CD14-positive monocyte (primary cell): ENCODE results near the gene CCNL1. TPM values are rescaled to one million over a fixed set of nuclear protein-coding genes. Genes with fewer than 3 reads are reported as not detected.
A peak's percentile ranks its signal among the peaks of the same experiment; 100 is the strongest.

ENCODE experiments used
- DNase-seq, 3 donors: peaks; one replicate each; pipeline ENCODE4 v3.0.0-alpha.2; 2011 to 2022
- H2AFZ ChIP-seq: 2 replicates; pipeline ENCODE4 v1.6.0; 2012; ENCODE audit warnings: mild to moderate bottlenecking, low read depth, low read length, inconsistent platforms; ENCODE audit not compliant: insufficient read depth, poor library complexity, severe bottlenecking
- H3K27ac ChIP-seq, 2 donors: 1 replicate in 1 of 2; 2 replicates in 1 of 2; pipeline ENCODE4 v1.5.1; 2012 to 2013; ENCODE audit warnings: low read length in 2 of 2, control low read depth in 1 of 2, inconsistent platforms in 1 of 2, low read depth in 1 of 2, mild to moderate bottlenecking in 1 of 2
- H3K27me3 ChIP-seq, 2 donors: one replicate each; pipeline versions ENCODE4 v1.6.0 to v1.6.1; 2011 to 2013; ENCODE audit warnings: low read length in 2 of 2; ENCODE audit not compliant: control insufficient read depth in 2 of 2, insufficient read depth in 2 of 2
- H3K36me3 ChIP-seq, 2 donors: replicated peaks in 1 of 2; 1 replicate in 1 of 2; 2 replicates in 1 of 2; pipeline versions ENCODE4 v1.5.1 to v1.6.1; 2012 to 2013; ENCODE audit warnings: low read length in 2 of 2, control low read depth in 1 of 2, inconsistent platforms in 1 of 2, mild to moderate bottlenecking in 1 of 2; ENCODE audit not compliant: insufficient read depth in 2 of 2, control insufficient read depth in 1 of 2
- H3K4me1 ChIP-seq, 2 donors: 1 replicate in 1 of 2; 2 replicates in 1 of 2; pipeline versions ENCODE4 v1.5.1 to v1.6.1; 2012 to 2013; ENCODE audit warnings: low read length in 2 of 2, control low read depth in 1 of 2, inconsistent platforms in 1 of 2, mild to moderate bottlenecking in 1 of 2, moderate library complexity in 1 of 2; ENCODE audit not compliant: insufficient read depth in 2 of 2, control insufficient read depth in 1 of 2
- H3K4me2 ChIP-seq: replicated peaks from 2 replicates; pipeline ENCODE3; 2012; ENCODE audit warnings: low read length, moderate library complexity, mild to moderate bottlenecking; ENCODE audit not compliant: poor library complexity, severe bottlenecking; ENCODE audit errors: extremely low read depth
- H3K4me3 ChIP-seq, 3 experiments: fragments of 200-600 bp in 1 of 3; sonication (generic) in 1 of 3; replicated peaks in 1 of 3; 1 replicate in 2 of 3; 2 replicates in 1 of 3; pipeline ENCODE4 v1.5.1; 2011 to 2013; ENCODE audit warnings: low read length in 3 of 3, mild to moderate bottlenecking in 3 of 3, control low read depth in 2 of 3, low read depth in 2 of 3, inconsistent platforms in 1 of 3, moderate library complexity in 1 of 3
- H3K79me2 ChIP-seq: 2 replicates; pipeline ENCODE4 v1.6.0; 2012; ENCODE audit warnings: mild to moderate bottlenecking, control low read depth, inconsistent platforms, low read length, moderate library complexity; ENCODE audit not compliant: insufficient read depth
- H3K9ac ChIP-seq: 2 replicates; pipeline ENCODE4 v1.6.0; 2017; ENCODE audit warnings: low read length, mild to moderate bottlenecking; ENCODE audit not compliant: insufficient read depth, poor library complexity, severe bottlenecking
- H3K9me3 ChIP-seq, 2 donors: replicated peaks in 1 of 2; 1 replicate in 1 of 2; 2 replicates in 1 of 2; pipeline versions ENCODE4 v1.5.1 to v1.6.1; 2012 to 2013; ENCODE audit warnings: low read length in 2 of 2, control low read depth in 1 of 2; ENCODE audit not compliant: control insufficient read depth in 1 of 2, insufficient read depth in 1 of 2
- H4K20me1 ChIP-seq: 2 replicates; pipeline ENCODE4 v1.6.0; 2012; ENCODE audit warnings: mild to moderate bottlenecking, low read length, control low read depth, moderate library complexity; ENCODE audit not compliant: insufficient read depth
- H3K27ac Mint-ChIP-seq, 7 donors: one replicate each; pipeline ENCODE4 v1.8.0; 2020; ENCODE audit warnings: mild to moderate bottlenecking in 7 of 7, mixed read lengths in 7 of 7, moderate library complexity in 6 of 7, inconsistent platforms in 2 of 7
- H3K27me3 Mint-ChIP-seq, 3 donors: one replicate each; pipeline ENCODE4 v1.8.0; 2021 to 2022; ENCODE audit warnings: low read depth in 3 of 3, mild to moderate bottlenecking in 3 of 3, mixed read lengths in 3 of 3, moderate library complexity in 3 of 3, inconsistent platforms in 1 of 3
- H3K36me3 Mint-ChIP-seq, 2 donors: one replicate each; pipeline ENCODE4 v1.8.0; 2020; ENCODE audit warnings: mixed read lengths in 2 of 2, inconsistent platforms in 1 of 2, mild to moderate bottlenecking in 1 of 2
- H3K4me1 Mint-ChIP-seq: one replicate; pipeline ENCODE4 v1.8.0; 2020; ENCODE audit warnings: mild to moderate bottlenecking, mixed read lengths
- H3K4me3 Mint-ChIP-seq, 2 donors: one replicate each; pipeline ENCODE4 v1.8.0; 2020; ENCODE audit warnings: mild to moderate bottlenecking in 2 of 2, mixed read lengths in 2 of 2, moderate library complexity in 1 of 2
- H3K9me3 Mint-ChIP-seq, 7 donors: one replicate each; pipeline ENCODE4 v1.8.0; 2020 to 2022; ENCODE audit warnings: mixed read lengths in 7 of 7, mild to moderate bottlenecking in 6 of 7, moderate library complexity in 6 of 7, inconsistent platforms in 2 of 7
- CTCF ChIP-seq: fragments of 200-600 bp; IDR thresholded peaks from one replicate; pipeline ENCODE4 v1.8.0; 2022; ENCODE audit warnings: antibody characterized with exemption, mild to moderate bottlenecking
- WGBS: methylation state at CpG from one replicate; pipeline ENCODE4 v1.1.5; 2013; ENCODE audit warnings: missing lambda C conversion rate; ENCODE audit not compliant: insufficient coverage; 5-methylcytosine and 5-hydroxymethylcytosine counted together
- intact Hi-C, 2 donors: fragments of 100-400 bp; cut with micrococcal nuclease; formaldehyde crosslinking; loops; one replicate each; pipeline versions ENCODE4 v1.15.0 to v1.15.1; 2023
- polyA plus RNA-seq, 3 donors: library from polyadenylated mRNA; depleted of rRNA in 1 of 3; unstranded in 2 of 3; stranded (reverse) in 1 of 3; fragments of 300-500 nt in 2 of 3; fragments of >200 nt in 1 of 3; fragmentation: Illumina TruSeq in 2 of 3; gene quantifications; 1 replicate in 2 of 3; 2 replicates in 1 of 3; pipeline ENCODE4 v1.2.3, GENCODE V29; 2012 to 2021

Gene CCNL1
- polyA plus RNA-seq, 3 donors, result 32.0 to 751 (median 42.3) TPM

GRCh38 chr3:157142315-157142714, 17.6 kb downstream of the CCNL1 start:
- H3K27ac ChIP-seq, result no peak overlapping the region
- Mint-ChIP-seq H3K4me3 (no peak overlapping the region), H3K36me3 (peaks cover 63 to 78% of the 10 kb centered on the region in 2 donors), H3K4me1 (peaks cover 4% of the 10 kb centered on the region), H3K27me3 (no peaks in the 10 kb centered on the region), H3K27ac (peak overlapping the region in 2 of 7 donors; percentile 8 to 59), H3K9me3 (peaks cover 0 to 6% (median 0%) of the 10 kb centered on the region in 7 donors)
- H3K9me3 ChIP-seq, result no peaks in the 10 kb centered on the region
- no peak overlapping the region for H2AFZ ChIP-seq
- WGBS, result 100% methylated on average over 2 of the region's 5 CpGs
- no peaks in the 10 kb centered on the region for H3K79me2 ChIP-seq
- no peaks in the 10 kb centered on the region for H3K27me3 ChIP-seq
- H3K4me3 ChIP-seq, result no peak overlapping the region
- peaks cover 56 to 89% of the 10 kb centered on the region in 2 donors for H3K36me3 ChIP-seq
- no peak overlapping the region for H3K4me2 ChIP-seq
- no peaks in the 10 kb centered on the region for H3K4me1 ChIP-seq
- peaks cover 46% of the 10 kb centered on the region for H4K20me1 ChIP-seq
- DNase-seq, result no peak
- H3K9ac ChIP-seq, result no peak overlapping the region
- intact Hi-C loops, result loop anchor here in 1 of 2 donors (10.0 kb wide), 1 partner anchor 588 kb away; the partner anchor contains the start of gene SSR3
- TF ChIP-seq CTCF, result no peak

- Histone ChIP-seq H2AFZ (no peak overlapping the region), H3K9ac (no peak overlapping the region), H3K27me3 (no peaks in the 10 kb centered on the region), H3K36me3 (peaks cover 34 to 76% of the 10 kb centered on the region in 2 donors), H3K4me1 (no peaks in the 10 kb centered on the region), H3K79me2 (no peaks in the 10 kb centered on the region), H3K4me3 (no peak overlapping the region), H3K27ac (no peak overlapping the region), H4K20me1 (peaks cover 35% of the 10 kb centered on the region), H3K9me3 (no peaks in the 10 kb centered on the region), H3K4me2 (no peak overlapping the region)
- peaks cover 0 to 6% (median 0%) of the 10 kb centered on the region in 7 donors for H3K9me3 Mint-ChIP-seq
- H3K4me3 Mint-ChIP-seq, result no peak overlapping the region
- intact Hi-C loops, result loop anchor here in 1 of 2 donors (10.0 kb wide), 3 partner anchors 305 to 585 kb away; partner anchors contain the start of genes SSR3 and TIPARP
- no peak overlapping the region for H3K27ac Mint-ChIP-seq
- H3K36me3 Mint-ChIP-seq, result peaks cover 50 to 70% of the 10 kb centered on the region in 2 donors
- 100% methylated on average over 3 of the region's 8 CpGs for WGBS
- H3K27me3 Mint-ChIP-seq, result no peaks in the 10 kb centered on the region
- no peak for TF ChIP-seq CTCF
- peaks cover 14% of the 10 kb centered on the region for H3K4me1 Mint-ChIP-seq
- no peak for DNase-seq
Observed at GRCh38 chr3:157139938-157140534, 19.9 kb downstream of the CCNL1 start.
